AG09319 (cell line): Measurements from ENCODE around the gene SF3B3.

Experiments used
- DNase-seq: peaks from one replicate; pipeline ENCODE4 v3.0.0-alpha.2; 2010; ENCODE audit warnings: low read depth; ENCODE audit errors: extremely low read depth
- CTCF ChIP-seq: IDR thresholded peaks from 2 replicates; pipeline ENCODE4 v1.5.1; 2011; ENCODE audit warnings: low read depth, mild to moderate bottlenecking, inconsistent platforms, low read length, moderate library complexity

The SF3B3 gene

DNA sequence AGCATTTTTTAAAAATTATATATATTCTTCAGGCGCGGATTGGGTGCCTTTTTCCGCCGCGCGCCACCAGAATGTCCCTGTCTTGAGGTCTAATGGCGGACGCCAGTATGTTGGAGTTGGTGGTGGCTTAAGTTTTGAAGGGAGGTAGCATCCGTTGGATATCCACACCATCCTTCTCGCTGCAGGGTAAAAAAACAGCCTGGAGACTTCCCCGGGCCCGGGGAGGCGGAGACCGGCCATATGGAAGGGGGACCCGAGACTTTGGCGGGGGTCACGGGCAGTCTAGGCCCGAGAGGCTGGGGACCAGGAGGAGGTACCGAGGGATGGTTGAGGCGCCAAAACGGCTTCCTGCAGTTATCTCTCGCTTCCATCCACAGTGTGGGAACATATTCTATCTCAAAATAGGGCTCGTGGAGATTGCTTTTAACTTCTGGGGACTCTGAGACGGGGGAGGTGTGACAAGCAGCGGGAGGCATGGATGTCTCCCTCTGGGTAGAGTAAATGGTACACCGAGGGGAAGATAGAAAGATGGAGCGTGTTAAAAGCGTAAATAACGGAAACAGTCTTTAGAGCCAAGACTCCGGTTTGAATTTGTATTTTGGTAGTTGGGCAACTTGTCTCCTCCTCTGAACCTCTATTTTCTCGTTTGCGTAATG lies at the start of gene SF3B3:
Gene SF3B3, plus strand, starts transcription at position 74 of the 656 bp plus-strand sequence. CDS start 2,841 bp downstream, outside the sequence.
- no peak for TF ChIP-seq CTCF
- peak; percentile 30 for DNase-seq

DNA sequence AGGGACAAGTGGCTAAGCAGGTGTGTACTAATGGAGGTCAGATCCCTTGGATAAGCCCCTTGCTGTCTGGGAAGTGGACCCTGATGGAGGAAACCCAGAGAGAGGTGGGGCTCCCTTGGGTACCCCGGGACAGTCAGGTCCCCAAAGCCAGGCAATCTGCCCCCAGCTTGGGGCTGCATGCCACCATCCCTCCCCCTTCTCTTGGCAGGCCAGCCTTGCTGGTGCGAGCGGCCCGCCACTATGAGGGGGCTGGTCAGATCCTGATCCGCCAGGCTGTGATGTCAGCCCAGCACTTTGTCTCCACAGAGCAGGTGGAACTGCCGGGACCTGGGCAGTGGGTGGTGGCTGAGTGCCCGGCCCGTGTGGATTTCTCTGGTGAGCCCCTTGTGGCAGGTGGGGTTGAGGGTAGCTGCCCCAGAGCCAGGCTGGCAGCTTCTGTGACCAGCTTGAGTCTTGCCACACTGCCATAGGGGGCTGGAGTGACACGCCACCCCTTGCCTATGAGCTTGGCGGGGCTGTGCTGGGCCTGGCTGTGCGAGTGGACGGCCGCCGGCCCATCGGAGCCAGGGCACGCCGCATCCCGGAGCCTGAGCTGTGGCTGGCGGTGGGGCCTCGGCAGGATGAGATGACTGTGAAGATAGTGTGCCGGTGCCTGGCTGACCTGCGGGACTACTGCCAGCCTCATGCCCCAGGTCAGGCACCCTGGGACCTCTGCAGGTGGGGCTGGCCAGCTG lies 49.1 kb upstream of the SF3B3 start:
- TF ChIP-seq CTCF, result no peak
- DNase-seq, result no peak

GRCh38 chr16:70475054-70475871 lies 48.4 kb upstream of the SF3B3 start:
- TF ChIP-seq CTCF, result no peak
- DNase-seq, result no peak

- DNase-seq, result no peak
- no peak for TF ChIP-seq CTCF
Measured at GRCh38 chr16:70476272-70477020, 47.2 kb upstream of the SF3B3 start.

DNA sequence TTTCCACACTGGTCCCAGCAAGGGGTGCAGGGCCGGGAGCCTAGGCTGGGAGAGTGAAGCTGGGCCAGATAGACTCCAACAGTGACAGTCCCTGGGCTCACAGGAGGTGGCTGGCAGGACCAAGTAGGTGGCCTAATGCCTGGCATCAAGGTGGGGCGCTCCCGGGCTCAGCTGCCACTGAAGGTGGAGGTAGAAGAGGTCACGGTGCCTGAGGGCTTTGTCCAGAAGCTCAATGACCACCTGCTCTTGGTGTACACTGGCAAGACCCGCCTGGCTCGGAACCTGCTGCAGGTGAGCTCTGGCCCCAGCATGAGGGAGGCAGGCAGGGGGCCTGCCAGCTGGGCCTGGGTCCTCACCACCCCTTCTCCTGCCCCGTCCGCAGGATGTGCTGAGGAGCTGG lies 45.4 kb upstream of the SF3B3 start:
- TF ChIP-seq CTCF, result no peak
- no peak for DNase-seq

DNA sequence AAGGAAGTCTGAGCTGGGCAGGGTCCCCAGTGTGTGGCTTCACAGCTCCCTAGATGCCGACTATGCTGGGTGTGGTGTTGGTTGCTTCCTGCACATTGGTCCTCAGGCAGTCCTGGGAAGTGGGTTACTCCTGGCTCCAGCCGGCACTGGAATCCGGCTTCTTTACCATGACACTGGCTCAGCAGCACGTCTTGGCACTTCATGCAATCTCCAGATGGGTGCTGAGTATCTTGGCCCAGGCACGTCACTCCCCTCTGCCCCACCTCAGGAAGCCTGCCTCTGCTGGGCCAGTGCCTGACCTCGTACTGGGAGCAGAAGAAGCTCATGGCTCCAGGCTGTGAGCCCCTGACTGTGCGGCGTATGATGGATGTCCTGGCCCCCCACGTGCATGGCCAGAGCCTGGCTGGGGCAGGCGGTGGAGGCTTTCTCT lies 44.7 kb upstream of the SF3B3 start:
- no peak for TF ChIP-seq CTCF
- DNase-seq, result no peak
